Epithelial cell of prostate (primary cell): ENCODE results near the gene TGFBI.

Experiments
- DNase-seq: peaks from one replicate; pipeline ENCODE4 v3.0.0-alpha.2; 2011; ENCODE audit warnings: low read depth, low spot score
- H3K27ac ChIP-seq: fragments of 450-650 bp; 2 replicates; pipeline ENCODE4 v1.5.1; 2017; ENCODE audit warnings: mild to moderate bottlenecking

Gene TGFBI

GRCh38 chr5:136022965-136023364 is 5.8 kb upstream of the TGFBI start:
- no peak for DNase-seq
- no peak overlapping the region for H3K27ac ChIP-seq

- no peak for DNase-seq
- H3K27ac ChIP-seq, result no peak overlapping the region
These were observed 4.7 kb upstream of the TGFBI start for GRCh38 chr5:136023958-136024541.

- DNase-seq, result no peak
These were observed 2.9 kb upstream of the TGFBI start for GRCh38 chr5:136025900-136026299.

GRCh38 chr5:136026636-136027035 is 2.2 kb upstream of the TGFBI start:
- DNase-seq, result no peak
- H3K27ac ChIP-seq, result no peak overlapping the region

More at GRCh38 chr5:136025900-136026299, 2.9 kb upstream of the TGFBI start:
- no peak overlapping the region for H3K27ac ChIP-seq

- no peak for DNase-seq
These were observed 1.5 kb upstream of the TGFBI start for GRCh38 chr5:136027311-136027710.

GRCh38 chr5:136028090-136028489 is 698 bp upstream of the TGFBI start:
- DNase-seq, result peak; percentile 50
- no peak overlapping the region for H3K27ac ChIP-seq

More at GRCh38 chr5:136027311-136027710, 1.5 kb upstream of the TGFBI start:
- no peak overlapping the region for H3K27ac ChIP-seq

GRCh38 chr5:136030252-136030651 is 1.5 kb downstream of the TGFBI start:
- no peak overlapping the region for H3K27ac ChIP-seq
- no peak for DNase-seq

- H3K27ac ChIP-seq, result peak overlapping the region; percentile 88
- no peak for DNase-seq
These were observed 2.3 kb downstream of the TGFBI start for GRCh38 chr5:136030956-136031611.

GRCh38 chr5:136031711-136032110 is 2.9 kb downstream of the TGFBI start:
- DNase-seq, result no peak
- H3K27ac ChIP-seq, result peak overlapping the region; percentile 88

- DNase-seq, result peak; percentile 64
- peak overlapping the region; percentile 88 for H3K27ac ChIP-seq
These were observed 3.8 kb downstream of the TGFBI start for GRCh38 chr5:136032564-136032963.

GRCh38 chr5:136033234-136033633 is 4.4 kb downstream of the TGFBI start:
- no peak for DNase-seq
- H3K27ac ChIP-seq, result peak overlapping the region; percentile 88

GRCh38 chr5:136033848-136034247 is 5.1 kb downstream of the TGFBI start:
- peak; percentile 90 for DNase-seq
- H3K27ac ChIP-seq, result peak overlapping the region; percentile 88

GRCh38 chr5:136034492-136034891 is 5.7 kb downstream of the TGFBI start:
- DNase-seq, result no peak
- H3K27ac ChIP-seq, result peak overlapping the region; percentile 88

- peak overlapping the region; percentile 88 for H3K27ac ChIP-seq
- no peak for DNase-seq
These were observed 6.2 kb downstream of the TGFBI start for GRCh38 chr5:136034984-136035383.

GRCh38 chr5:136035837-136036236 is 7.0 kb downstream of the TGFBI start:
- no peak for DNase-seq
- peak overlapping the region; percentile 88 for H3K27ac ChIP-seq

- peak overlapping the region; percentile 88 for H3K27ac ChIP-seq
- DNase-seq, result no peak
These were observed 7.6 kb downstream of the TGFBI start for GRCh38 chr5:136036293-136036911.

GRCh38 chr5:136037001-136037705 is 8.4 kb downstream of the TGFBI start:
- peak overlapping the region; percentile 88 for H3K27ac ChIP-seq
- peak; percentile 54 for DNase-seq

GRCh38 chr5:136038635-136039034 is 9.8 kb downstream of the TGFBI start:
- no peak overlapping the region for H3K27ac ChIP-seq
- DNase-seq, result no peak

- no peak overlapping the region for H3K27ac ChIP-seq
- DNase-seq, result no peak
These were observed 10.4 kb downstream of the TGFBI start for GRCh38 chr5:136039202-136039601.

GRCh38 chr5:136040746-136041415 is 12.1 kb downstream of the TGFBI start:
- DNase-seq, result no peak
- no peak overlapping the region for H3K27ac ChIP-seq
